HTR-8/SVneo (cell line): Measurements from ENCODE around the gene EXOSC7.
"Not testable (repeated sequence)": the region's sequence is repeated elsewhere in the genome, so short reads cannot be mapped to it uniquely, and the experiment has no call there.

Source experiments
- DNase-seq: peaks from one replicate; pipeline ENCODE4 v3.0.0; 2011; ENCODE audit warnings: low spot score, mixed read lengths; ENCODE audit not compliant: insufficient read length
- FAIRE-seq: peaks from 2 replicates; lab custom pipeline; 2011; peaks lifted over from hg19 to GRCh38; lab: Jason Lieb, UNC

The EXOSC7 gene

DNA sequence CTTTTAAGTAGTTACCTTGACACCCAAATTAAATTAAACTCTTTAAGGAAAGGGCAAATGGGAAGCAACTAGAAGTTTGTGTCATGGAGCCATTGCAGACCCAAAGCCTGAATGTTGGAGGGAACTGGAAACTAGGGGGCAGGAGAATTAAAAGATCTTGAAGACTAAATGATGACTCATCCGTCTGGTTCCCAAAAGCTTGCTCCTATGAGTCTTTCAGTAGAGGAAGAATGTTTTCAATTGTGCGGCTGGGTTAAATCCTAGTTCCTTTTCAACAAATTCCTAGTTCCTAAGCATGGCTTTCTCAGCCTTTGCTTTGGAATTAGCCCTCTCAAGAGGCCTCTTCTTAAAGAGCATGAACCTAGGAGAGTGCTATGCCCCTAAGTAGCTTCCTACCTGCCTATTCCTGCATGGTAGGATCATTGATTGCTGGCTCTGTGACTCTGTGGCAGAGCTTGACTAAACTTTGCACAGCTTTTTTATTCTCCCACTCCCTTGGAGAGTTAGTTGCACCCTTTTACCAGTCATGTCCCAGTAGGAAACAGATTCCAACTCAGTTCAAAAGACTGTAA, 67.8 kb downstream of the EXOSC7 start:
- FAIRE-seq (no peak), DNase-seq (peak; percentile 72)

DNA sequence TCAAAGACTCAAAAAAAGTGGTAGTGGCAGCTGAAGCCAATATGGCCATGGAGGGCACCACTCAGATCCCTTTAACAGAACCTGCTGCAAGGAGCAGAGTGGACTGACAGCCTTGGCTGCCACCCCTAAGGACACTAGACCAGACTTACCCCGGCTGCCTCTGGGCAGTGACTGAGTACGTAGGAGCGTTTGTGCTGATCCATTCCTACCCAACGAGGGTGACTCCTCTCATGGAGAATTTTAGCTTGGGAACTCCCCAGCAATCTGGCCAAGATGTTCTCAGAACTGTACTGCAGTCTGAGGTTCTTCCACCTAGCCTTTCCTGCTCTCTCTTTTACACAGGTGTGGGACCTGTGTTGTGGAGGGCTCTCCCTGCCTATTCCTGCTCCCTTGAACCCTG, 72.2 kb downstream of the EXOSC7 start:
- no peak for DNase-seq
- no peak for FAIRE-seq

- DNase-seq (no peak), FAIRE-seq (no peak)
These were observed 73.8 kb downstream of the EXOSC7 start for GRCh38 chr3:45049807-45050206.

DNA sequence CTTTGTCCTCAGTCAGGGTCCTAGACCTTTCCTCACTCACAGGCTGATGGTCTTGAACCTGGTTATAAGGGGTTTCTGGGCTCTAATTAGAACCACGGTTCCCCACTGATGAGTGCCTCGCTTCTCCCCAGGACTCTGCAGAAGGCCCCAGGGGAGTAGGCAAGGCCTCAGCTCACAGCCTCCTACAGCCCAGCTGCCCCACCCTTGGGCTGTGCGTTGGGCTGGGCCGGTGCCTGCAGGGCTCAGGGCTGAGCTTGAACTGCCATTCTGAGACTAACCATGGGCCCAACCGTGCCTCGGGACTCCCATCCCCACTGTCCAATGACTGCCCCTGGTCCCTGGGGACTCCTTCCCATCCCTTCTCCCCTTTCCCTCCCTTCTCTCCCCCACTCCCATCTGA, 75.6 kb downstream of the EXOSC7 start:
- no peak for DNase-seq
- no peak for FAIRE-seq

- not testable (repeated sequence) for FAIRE-seq, DNase-seq
These were observed 77.8 kb downstream of the EXOSC7 start for GRCh38 chr3:45053805-45054195.

- DNase-seq (no peak), FAIRE-seq (no peak)
These were observed 78.3 kb downstream of the EXOSC7 start for GRCh38 chr3:45054196-45054857.

GRCh38 chr3:45055032-45055410, 79.0 kb downstream of the EXOSC7 start:
- DNase-seq (no peak), FAIRE-seq (no peak)

GRCh38 chr3:45055411-45056143, 79.5 kb downstream of the EXOSC7 start:
- FAIRE-seq = peak; percentile 4
- no peak for DNase-seq

GRCh38 chr3:45056608-45057301, 80.7 kb downstream of the EXOSC7 start:
- FAIRE-seq (no peak), DNase-seq (no peak)

DNA sequence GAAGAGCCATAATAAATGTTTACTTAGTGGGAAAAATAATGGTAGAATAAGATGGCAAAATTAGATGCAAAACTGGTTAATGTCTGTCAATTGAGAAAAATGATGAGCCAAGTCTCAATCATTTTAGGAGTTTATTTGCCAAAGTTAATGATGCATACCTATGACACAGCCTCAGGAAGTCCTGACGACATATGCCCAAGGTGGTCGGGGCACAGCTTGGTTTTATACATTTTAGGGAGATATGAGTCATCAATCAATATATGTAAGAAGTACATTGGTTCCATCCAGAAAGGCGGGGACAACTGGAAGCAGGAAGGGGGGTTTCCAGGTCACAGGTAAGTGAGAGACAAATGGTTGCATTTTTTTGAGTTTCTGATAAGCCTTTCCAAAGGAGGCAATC, 81.5 kb downstream of the EXOSC7 start:
- DNase-seq (no peak), FAIRE-seq (no peak)

GRCh38 chr3:45059132-45059531, 83.1 kb downstream of the EXOSC7 start:
- FAIRE-seq (no peak), DNase-seq (no peak)

DNA sequence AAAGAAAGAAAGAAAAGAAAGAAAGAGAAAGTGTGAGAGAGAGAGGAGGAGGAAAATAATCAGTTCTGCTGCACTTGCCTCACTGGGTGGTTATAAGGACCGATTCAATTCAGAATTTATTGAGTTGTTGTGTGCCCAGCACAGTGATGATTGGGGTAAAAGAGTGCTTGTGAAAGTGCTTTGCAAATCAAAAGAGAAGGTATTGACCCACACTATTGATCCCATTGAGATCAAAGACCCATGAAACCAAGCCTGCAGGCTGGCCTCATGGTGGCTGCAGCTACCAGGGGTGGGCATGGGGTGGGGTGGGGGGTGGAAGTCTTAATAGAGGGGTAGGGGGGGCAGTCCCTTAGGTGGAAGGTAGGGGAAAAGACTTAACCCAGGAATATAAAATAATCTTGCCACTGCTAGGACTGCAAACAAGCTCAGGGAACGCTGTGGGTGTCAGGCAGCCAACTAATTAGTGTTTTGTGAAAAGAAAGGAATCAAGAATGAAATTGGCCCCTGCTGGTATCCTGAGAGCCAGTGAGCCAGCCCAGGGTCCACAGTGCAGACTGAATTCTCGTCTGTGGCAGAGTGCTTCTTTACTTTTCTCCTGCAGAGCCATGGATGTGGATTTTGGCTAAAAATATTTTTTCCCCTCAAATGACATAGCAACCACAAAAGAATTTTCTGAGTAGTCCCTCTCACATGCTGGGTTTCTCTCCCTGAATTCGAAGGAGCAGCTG, 84.3 kb downstream of the EXOSC7 start:
- DNase-seq (no peak), FAIRE-seq (no peak)
